DMS79 (cell line): ENCODE measurements around the gene MME.
"Not testable (repeated sequence)": the region's sequence is repeated elsewhere in the genome, so short reads cannot be mapped to it uniquely, and the experiment has no call there.

ENCODE experiments used
- DNase-seq: peaks from one replicate; lab custom pipeline; 2025; lab: John Stamatoyannopoulos, UW

MME gene

GRCh38 chr3:155084567-155084966 is 4.4 kb downstream of the MME start:
- DNase-seq = no peak

- DNase-seq = no peak
These were observed 5.9 kb downstream of the MME start for GRCh38 chr3:155086051-155086450.

GRCh38 chr3:155088706-155089345 is 8.7 kb downstream of the MME start:
- DNase-seq = no peak

DNA sequence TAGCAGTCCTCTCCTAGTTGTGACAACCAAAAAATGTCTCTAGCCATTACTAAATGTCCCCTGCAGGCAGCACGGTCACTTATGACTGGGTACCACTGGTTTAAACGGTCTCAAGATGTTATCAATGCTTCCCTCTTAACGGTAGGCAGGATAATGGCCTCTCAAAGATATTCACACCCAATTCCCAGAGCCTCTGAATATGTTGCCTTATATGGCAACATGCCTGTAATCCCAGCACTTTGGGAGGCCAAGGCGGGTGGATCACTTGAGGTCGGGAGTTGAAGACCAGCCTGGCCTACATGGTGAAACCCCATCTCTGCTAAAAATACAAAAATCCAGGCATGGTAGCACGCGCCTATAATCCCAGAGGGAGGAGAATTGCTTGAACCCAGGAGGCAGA is 9.4 kb downstream of the MME start:
- DNase-seq = no peak

- DNase-seq = no peak
These were observed 13.1 kb downstream of the MME start for GRCh38 chr3:155093261-155093660.

GRCh38 chr3:155096303-155097008 is 16.3 kb downstream of the MME start:
- no peak for DNase-seq

DNA sequence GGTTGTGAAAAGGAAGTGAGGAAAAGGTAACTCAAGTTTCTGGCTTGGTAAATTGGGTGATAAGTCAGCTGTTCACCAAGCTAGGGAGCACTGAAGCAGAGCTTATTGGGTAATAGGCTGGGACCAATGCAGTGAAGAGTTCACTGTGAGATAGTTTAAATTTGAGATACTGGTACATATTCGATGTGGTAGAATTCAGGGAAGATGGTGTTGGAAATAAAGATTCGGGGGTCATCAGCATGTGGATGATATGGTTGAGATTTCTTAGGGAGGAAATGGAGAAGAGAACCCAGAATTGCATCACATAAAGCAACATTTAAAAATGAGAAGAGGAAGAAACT is 16.9 kb downstream of the MME start:
- no peak for DNase-seq

- no peak for DNase-seq
These were observed 21.3 kb downstream of the MME start for GRCh38 chr3:155101398-155101797.

DNA sequence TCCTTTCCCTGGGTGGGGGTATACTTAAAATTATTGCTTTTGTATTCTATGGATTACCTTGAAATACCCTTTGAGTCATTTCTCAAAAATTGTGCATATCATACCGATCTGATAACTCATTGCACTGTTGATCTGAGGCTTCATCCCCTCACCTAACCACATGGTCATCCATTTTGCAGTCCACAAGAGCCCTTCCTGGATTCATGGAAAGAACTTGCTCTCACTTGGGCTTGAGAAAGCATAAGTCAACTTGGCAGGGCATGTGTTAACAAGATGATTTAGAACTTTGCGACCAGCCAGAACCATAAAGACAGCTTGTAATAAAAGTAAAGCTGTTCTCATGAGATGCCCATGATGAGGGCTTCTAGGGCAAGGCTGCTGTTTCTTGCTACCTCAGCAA is 22.2 kb downstream of the MME start:
- no peak for DNase-seq

DNA sequence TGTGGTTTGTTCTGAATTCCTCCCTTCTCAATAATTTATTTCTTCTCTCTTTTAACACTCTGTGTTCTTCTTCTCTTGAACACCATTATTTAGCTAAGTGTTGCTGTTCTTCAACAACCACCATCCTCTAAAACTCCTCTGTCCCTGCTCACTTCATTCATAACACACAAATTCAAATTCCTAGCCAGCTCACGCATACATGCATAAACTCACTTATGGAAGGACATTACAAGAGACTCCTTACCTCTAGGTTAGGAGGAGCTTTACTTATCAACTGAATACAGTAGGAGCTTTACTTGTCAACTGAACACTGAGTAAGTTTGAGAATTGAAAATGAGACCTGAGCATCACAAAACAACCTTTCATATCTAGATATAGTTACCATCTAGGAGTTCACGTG is 23.6 kb downstream of the MME start:
- DNase-seq = no peak

GRCh38 chr3:155106119-155106518 is 26.0 kb downstream of the MME start:
- DNase-seq = no peak

DNA sequence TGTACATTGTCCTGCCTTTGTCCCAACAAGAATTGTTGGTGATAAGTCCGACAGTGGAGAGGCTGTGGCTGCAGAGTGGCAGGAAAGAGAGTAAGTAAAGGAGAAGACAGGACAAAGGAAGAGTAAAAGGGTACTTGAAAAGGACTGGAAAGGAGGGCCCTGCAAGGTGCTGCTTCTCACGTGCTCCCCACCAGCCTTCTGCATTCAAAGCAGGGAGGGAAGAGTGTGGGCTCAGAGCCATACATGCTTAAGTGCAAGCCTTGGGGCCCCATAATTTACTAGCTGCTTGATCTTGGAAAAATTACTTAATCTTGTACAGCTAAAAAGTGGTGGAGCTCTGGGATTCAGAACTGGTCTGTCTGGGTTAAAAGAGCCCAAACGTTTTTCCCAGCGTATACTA is 29.9 kb downstream of the MME start:
- no peak for DNase-seq

DNA sequence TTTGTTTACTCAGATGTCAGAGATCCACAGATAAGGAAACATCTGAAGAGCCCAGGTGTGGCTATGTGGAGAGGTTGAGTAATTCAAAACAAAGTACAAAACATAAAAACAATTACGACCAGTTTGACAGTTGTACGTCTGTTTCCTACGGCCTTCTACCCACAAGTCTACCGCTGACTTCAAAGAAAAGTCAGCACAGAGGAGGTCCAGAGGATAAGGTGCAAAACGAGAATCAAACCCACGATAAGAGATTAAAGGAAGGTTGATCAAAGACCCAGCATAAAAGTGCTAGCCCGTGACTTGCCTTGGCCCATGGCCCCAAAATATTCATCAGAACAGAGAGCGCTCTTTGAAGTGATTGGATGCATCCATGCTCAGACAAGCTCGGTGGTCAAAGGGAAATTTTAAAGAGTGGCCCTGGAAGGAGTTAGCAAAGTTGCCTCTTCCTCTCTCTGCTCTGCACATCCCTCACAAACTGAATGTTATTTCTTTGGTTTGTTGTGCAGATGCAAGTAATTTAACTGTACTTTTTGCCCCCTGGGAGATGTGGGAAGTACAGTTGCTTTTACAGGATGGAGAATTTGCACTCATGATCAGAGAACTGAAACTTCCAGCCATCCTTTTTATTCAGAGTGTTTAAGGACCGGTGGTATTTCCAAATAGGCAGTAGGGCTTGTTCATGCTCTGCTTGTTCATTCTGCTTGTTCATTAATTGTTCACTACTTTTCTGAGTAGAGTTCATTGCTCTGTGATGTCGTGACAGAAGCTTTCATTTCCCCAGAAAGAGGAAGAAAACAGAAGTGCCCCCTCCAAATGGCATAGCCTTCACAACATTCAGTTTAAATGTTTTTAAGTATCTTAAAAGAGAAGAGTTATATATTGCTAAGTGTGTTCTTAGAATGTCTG is 31.1 kb downstream of the MME start:
- no peak for DNase-seq

- DNase-seq = no peak
These were observed 31.9 kb downstream of the MME start for GRCh38 chr3:155111971-155112370.

GRCh38 chr3:155112661-155113389 is 32.7 kb downstream of the MME start:
- no peak for DNase-seq

- DNase-seq = not testable (repeated sequence)
These were observed 44.6 kb downstream of the MME start for GRCh38 chr3:155124745-155125144.

GRCh38 chr3:155129396-155129795 is 49.3 kb downstream of the MME start:
- DNase-seq = no peak

- DNase-seq = no peak
These were observed 49.9 kb downstream of the MME start for GRCh38 chr3:155130001-155130400.

GRCh38 chr3:155131104-155131503 is 51.0 kb downstream of the MME start:
- no peak for DNase-seq

GRCh38 chr3:155134311-155134710 is 54.2 kb downstream of the MME start:
- not testable (repeated sequence) for DNase-seq

- DNase-seq = no peak
These were observed 54.9 kb downstream of the MME start for GRCh38 chr3:155135003-155135402.

GRCh38 chr3:155138677-155139076 is 58.6 kb downstream of the MME start:
- no peak for DNase-seq
